LNCAP (cell line): Measurements from ENCODE around the gene LEMD3.

Experiments
- TF ChIP-seq, protein P1 (sequence below): fragments of 450-650 bp; IDR thresholded peaks from 2 replicates; pipeline ENCODE4 v1.5.1; 2017; ENCODE audit warnings: mild to moderate bottlenecking

The LEMD3 gene

DNA sequence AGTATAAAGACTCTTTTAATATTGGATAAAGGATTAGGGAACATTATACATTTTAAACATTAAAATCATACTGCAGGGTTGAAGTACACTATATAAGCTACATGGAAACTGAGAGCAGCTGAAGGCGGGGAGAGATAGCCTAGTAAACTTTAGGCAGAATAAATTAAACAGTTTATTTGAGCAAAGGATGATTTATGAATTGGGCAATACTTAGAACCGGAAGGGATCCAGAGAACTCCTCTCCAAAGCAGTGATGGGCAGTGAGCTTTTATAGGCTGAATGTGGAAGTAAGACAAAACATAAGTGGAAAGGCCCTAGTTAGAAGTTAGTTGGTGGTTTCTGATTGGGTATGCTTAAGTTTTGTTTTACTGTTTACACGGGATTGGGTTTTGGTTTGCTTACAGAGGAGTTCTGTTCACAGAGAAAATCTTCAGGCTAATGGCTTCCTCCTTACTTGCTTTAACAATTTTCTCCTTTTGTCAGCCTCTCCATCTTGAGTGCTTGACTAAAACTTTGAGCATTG is 18.9 kb downstream of the LEMD3 start:
- TF ChIP-seq, protein P1, sequence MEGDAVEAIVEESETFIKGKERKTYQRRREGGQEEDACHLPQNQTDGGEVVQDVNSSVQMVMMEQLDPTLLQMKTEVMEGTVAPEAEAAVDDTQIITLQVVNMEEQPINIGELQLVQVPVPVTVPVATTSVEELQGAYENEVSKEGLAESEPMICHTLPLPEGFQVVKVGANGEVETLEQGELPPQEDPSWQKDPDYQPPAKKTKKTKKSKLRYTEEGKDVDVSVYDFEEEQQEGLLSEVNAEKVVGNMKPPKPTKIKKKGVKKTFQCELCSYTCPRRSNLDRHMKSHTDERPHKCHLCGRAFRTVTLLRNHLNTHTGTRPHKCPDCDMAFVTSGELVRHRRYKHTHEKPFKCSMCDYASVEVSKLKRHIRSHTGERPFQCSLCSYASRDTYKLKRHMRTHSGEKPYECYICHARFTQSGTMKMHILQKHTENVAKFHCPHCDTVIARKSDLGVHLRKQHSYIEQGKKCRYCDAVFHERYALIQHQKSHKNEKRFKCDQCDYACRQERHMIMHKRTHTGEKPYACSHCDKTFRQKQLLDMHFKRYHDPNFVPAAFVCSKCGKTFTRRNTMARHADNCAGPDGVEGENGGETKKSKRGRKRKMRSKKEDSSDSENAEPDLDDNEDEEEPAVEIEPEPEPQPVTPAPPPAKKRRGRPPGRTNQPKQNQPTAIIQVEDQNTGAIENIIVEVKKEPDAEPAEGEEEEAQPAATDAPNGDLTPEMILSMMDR: no peak

DNA sequence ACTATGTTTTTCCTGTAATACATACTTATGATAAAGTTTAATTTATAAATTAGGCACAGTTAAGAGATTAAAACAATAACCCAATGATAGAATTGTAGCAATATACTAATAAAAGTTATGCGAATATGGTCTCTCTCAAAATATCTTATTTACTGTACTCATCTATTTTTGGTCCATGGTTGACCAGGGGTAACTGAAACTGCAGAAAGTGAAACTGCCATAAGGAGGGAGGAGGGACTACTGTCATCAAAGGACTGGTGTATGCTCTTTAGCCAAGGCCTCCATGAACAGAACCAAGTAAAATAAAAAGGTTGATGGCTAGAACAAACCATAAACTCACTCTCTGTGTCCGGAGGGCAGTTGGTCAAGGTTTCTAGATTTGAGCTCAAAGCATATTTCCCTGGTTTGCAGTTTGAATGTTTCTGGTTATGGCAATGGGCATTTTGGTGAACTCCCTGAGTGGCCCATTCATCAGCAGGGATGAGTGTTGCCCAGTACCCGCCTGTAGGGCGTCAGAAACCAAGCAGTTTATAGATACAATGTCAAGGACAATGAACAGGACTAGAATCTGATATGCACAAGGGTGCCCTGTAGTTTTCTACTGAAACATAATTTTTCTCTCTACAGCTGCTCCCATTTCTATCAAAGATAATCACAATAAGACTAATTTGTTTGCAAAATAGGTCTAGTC is 19.8 kb downstream of the LEMD3 start:
- TF ChIP-seq, protein P1: no peak

DNA sequence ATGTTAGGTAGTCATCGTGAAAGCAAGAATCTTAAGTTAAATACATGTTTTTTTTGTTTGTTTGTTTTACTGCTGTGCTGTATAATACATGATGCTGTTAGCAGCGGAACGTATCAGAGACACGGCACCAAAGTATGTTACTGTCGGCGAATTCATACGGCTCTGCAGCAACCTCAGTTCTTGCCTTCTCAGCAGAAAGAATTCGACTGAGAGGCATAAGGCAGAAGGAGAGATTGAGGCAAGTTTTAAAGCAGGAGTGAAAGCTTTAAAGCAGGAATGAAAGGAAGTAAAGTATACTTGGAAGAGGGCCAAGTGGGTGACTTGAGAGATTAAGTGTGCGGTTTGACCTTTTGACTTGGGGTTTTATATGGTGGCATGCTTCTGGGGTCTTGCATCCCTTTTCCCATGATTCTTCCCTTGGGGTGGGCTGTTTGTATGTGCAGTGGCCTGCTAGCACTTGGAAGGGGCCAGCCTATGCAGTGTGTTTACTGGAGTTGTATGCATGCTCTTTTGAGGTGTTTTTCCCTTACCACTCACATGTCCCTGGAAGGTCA is 23.7 kb downstream of the LEMD3 start:
- TF ChIP-seq, protein P1: no peak

DNA sequence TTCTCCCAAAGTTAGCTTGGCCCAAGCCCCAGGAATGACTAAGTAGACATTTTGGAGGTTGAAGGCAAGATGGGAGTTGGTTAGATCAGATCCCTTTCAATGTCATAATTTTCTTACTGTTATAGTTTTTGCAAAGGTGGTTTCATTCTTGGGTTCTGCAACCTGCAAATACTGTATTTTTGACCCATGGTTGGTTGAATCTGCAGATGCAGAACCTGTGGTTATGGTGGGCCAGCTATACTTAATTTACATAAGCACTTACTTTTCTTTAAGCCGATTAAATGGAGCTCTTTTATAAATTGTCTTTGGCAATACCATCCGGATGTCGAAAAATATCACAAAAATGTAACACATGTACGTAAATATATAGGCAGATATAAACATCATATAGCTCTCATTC is 25.6 kb downstream of the LEMD3 start:
- TF ChIP-seq, protein P1: no peak

DNA sequence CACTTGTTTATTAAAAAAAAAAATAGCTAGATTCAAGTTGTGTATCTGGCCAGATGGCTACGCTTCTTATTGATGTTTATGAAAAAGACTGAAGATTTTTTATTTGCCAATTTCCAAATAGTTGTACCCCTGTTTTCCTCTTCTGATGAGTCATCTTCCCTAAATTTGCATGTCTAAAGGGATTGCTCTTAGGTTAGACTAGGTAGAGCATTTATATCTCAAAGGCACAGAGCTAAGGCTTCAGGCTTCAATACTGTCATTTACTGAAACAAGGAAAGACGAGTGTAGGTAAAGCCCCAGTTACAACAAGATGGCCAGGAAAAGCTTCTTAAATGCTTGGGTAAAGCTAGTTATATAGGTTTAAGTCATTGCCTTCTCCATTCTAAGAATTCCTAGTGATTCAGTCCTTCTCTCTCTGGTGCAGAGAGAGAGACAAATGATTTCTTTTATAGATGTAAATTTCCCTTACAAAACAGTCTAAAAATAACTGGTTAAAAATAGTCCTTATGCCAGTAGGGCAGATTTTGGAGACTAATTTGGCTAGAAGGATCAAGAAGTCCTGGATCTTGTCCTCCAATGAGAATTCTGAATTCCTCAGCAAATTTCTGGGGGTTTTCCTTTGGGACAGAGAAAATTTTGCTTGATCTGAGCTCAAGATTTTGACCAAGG is 26.1 kb downstream of the LEMD3 start:
- TF ChIP-seq, protein P1: no peak

DNA sequence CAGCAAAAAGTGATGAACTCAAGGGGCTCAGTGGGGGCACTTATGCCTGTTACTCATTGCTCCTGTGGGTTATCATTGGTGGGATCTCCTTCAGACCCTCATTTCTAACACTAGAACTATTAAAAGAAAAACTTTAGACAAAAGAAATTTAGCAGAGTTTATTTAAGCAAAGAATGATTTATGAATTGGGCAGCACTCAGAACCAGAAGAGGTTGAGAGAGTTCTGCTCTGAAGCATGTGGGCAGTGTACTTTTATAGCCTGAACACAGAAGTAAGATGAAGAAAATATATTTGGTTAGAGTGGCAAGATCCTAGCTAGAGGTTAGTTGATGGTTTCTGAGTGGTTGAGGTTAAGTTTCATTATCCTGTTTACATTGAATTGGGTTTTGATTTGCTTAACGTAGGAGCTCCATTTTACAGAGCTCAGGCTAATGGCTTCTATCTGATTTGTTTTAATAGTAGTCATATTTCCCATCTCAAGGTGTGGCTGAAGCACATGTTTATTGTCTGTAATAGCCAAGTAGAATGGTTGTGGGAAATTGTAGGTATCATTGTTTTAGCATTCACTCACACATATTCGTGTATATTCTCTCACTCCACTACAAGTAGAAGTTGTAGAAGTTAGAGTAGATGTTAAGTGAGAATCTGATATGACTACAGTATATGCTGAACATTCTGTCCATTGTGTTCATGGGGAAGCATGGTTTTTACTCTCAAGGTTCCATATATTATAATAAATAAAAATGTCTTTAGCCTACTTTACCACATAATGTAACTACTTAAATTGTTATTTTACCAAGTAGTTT is 27.6 kb downstream of the LEMD3 start:
- TF ChIP-seq, protein P1: no peak

DNA sequence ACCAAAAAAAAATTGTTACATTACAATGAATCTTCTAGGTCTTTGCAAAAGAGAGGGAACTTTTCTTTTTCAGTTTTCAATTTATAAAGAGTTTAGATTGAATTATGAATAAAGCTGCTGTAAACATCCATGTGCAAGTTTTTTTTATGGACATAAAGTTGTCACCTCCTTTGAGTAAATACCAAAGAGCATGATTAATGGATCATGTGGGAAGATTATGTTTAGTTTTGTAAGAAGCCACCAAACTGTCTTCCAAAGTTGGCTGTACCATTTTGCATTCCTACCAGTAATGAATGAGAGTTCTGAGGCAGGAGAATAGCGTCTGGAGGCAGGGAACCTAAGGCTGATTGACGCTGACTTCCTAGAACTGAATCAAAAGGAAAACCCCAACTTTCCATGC is 30.2 kb downstream of the LEMD3 start:
- TF ChIP-seq, protein P1: no peak
